H4 (cell line): ENCODE measurements around the gene SHQ1. TPM values are rescaled to one million over a fixed set of nuclear protein-coding genes. Genes with fewer than 3 reads are reported as not detected.
"Not testable (repeated sequence)": the region's sequence is repeated elsewhere in the genome, so short reads cannot be mapped to it uniquely, and the experiment has no call there.

Source experiments
- DNase-seq: peaks from one replicate; pipeline ENCODE4 v3.0.0-alpha.2; 2015; ENCODE audit warnings: low spot score
- total RNA-seq: library from RNA; depleted of rRNA; stranded (reverse); fragments of >200 nt; shearing (Covaris generic); gene quantifications from 2 replicates; pipeline ENCODE4 v1.2.3, GENCODE V29; 2014

SHQ1 gene
- total RNA-seq, 1 experiment from 2014 or later, result 19.5 TPM

DNA sequence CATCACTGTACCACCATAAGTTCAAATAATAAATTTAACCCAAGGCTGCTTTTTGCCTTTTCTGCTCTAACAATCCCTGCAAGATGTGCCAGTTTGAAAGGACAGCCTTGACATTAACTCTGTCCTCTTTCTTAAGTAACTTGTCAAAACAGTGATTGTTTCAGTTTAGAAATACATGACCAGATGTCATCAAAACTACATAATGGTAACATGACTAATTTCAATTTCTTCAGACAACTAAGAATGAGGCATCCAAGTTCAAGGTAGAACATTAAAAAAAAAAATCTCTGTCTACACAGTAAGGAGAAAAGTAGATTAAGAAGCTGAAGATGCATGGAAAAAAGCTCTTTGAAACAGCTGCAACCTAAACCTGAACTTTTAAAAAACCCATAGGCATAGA, 47.4 kb downstream of the SHQ1 start:
- no peak for DNase-seq

DNA sequence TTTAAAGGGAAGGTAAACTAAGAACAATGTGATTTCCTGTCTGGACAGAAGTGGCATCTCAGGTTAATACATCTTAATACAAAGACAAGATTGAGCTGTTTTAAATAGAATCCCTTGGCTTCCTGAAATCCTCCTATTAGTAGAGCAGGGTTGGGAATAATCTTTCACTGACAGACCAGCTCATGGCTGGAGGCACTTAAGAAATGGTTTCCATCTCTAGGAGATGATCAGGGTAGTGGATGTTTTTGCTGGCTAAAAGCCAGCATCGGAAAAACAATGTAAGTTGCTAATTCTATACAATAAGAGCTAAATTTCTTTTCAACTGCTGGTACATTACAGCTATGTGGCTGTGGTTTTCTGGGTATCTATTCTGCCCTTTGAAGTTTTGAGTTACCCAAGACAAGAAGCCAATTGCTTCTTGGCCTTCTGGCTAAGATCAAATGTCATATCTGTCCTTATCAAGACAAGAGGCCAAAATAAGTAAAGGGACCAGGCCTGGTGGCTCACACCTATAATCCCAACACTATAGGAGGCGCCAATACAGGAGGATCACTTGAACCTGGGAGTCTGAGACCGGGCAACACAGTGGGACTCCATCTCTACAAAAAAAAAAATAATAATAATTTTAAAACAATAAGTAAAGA, 49.6 kb downstream of the SHQ1 start:
- no peak for DNase-seq

DNA sequence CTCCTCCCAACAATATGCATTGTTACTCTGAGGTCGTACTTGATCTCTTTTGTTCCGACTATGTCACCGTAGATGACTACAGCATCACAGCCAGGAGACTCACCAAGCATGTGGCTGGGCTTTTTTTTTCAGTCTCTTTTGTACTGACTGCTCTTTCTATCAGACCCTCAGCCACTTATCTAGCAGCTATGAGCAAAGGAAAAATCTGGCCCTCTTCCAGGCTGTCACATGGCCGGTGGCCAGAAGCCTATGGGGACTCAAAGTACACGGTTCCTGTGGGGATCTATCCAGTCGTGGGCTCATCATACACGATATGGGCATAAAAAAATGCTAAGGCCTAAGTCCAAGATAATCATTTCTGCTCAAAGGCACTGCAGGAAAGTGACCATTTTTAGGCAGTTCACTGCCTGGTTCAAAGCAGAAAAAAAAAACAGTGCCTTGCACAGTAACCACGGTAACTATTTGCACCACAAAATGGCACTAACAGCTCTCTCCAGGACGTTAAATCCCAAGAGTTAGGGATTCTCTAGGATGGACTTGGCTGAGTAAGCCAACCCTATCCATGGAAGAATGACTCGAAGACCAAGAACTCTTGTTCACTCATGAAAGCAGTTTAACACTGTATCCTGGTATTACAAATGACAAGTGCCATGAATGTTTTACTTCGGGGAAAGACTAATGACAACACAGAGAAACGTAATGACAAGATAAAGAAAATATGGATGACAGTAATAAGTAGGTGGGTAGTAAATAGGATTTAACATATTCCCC, 50.3 kb downstream of the SHQ1 start:
- no peak for DNase-seq

DNA sequence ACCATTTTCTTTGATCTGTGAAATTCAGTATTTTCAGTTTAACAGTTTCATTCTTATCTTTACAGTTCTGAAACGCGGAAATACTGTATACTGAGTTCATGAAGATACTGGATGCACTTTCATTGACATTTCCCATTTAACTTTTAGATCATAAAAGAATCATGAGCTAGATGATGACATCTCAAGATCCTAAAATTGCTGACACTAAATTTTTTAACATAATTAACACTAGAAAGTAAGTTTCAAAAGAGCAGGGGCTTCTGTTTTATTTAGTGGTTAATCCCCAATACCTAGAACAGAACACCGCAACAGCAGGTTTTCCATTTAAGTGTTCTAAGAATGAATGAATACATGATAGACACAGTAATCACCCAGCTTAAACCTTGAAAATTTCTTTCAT, 54.2 kb downstream of the SHQ1 start:
- DNase-seq, result no peak

DNA sequence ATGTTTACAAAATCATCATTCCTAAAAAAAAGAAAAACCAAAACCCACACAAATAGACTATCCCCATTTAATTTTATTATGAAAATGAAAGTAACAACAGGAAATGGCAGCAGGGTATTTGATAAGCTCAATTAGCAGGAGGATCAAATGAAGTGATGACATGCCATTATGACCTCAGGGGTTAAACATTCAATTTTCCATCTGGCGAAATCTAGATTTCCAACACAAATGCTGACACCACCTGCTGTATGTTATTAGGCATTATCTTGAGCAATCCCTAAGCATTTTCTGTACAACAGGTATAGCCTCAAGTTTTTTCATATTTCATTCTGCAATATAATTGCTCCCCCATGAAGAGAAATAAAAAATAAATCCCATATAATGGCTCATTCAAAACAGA, 57.1 kb downstream of the SHQ1 start:
- no peak for DNase-seq

DNA sequence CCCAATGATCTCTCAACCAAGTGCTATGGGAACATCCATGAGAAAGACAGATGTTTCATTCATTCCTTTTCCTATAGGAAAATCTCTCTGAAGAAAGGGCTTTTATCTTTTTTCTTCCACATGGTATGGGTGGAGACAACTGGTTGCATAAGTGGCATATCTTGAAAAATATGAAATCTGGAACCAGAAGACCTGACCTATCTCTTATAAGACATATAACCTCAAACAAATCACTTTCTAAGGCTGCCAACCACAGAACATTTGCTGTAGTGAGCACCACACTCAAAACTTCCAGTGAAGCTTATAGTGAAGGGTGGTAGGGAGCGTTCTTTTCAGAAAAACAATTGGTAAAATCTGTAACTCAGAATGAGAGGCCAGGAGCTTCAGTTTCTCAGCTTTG, 58.5 kb downstream of the SHQ1 start:
- DNase-seq, result no peak

DNA sequence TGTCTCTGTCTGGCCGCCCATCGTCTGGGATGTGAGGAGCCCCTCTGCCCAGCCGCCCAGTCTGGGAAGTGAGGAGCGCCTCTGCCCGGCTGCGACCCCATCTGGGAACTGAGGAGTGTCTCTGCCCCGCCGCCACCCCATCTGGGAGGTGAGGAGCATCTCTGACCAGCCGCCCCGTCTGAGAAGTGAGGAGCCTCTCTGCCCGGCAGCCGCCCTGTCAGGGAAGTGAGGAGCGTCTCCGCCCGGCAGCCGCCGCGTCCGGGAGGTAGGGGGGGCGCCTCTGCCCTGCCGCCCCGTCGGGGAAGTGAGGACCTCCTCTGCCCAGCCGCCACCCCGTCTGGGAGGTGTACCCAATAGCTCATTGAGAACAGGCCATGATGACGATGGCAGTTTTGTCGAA, 60.0 kb downstream of the SHQ1 start:
- DNase-seq, result not testable (repeated sequence)

DNA sequence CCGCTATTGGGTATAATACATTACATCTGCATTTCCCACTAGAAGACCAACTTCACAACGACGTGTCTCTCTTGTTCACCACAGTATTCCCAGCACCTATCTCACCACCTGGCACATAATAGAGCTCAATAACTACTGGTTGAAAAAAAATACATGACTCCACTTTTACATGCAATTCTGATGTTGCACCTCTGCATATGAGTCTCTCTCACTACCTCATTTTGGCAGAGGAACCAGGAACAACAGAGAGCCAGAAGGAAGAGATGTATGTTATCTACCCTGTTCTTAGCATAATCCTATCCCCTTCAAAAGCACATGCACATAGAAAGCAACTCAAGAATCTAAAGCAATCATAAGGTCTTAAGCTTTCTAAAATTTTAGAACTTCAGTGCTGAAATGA, 61.6 kb downstream of the SHQ1 start:
- DNase-seq, result no peak

DNA sequence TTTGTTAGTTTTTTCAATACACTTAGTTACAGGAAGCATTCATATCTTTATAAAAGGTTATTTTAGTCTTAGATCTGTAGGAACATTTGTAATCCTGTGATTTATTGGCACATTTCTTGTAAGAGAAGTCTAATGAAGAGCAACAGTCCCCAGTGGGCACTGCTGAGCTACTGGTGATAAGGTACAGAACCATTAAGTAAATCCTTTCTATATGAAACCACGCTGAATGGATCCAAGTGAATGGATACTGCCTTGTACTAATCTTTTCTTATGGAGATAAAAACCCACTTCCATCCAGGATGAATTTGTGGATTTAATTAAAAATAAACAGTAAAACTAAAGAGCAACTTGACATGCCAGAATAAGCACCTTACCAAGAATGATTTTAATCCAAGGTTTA, 64.0 kb downstream of the SHQ1 start:
- no peak for DNase-seq

DNA sequence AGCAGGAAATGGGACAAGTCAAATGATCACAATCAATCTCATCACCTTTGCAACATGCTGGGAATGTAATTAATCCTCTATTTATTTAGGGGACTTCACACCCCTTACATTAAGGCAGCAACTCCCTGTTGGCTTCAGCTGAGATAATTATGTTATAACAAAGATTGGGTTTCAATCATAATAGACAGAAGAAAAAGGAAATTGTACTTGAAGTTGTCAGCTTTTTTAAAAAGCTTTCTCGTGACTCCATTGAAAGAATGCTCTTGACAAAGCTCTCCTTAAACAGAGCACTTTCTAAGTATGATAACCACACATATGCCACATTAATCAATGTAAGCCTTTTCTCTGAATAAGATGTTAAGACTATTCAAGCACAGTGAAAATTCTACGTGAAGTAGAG, 65.7 kb downstream of the SHQ1 start:
- no peak for DNase-seq

DNA sequence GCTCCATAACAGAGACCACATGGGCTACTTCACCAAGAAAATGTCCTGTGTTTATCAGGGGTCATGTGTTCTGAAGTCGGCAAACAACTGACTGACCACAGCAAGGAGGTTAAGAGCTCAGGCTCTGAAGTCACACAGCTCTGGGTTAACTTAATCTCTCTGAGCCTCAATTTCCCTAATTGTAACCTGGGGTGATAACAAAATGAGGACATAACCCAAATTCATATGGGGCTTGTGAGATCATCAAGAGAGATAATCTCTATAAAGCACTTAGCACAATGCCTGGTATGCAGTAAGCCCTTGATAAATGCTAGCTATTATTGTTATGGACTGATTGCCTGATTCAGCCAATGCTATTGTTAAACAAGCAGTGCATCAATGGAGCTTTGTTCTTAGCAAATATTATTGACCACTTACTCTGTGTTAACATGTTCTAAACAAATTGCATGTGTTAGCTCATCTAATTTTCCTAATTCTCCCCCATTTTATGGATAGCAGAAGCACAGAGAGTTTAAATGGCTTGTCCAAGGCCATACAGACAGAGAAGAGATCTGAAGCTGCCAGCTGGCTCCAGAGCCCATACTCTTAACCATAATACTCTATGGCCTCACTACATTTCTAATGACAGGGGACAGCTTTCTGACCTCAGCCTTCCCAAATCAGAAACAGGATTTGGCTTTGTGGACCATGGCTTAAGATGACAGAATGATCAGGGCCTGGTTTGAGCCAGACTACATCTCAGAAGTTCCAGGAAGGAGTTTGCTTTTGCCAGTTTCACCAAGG, 78.3 kb downstream of the SHQ1 start:
- DNase-seq, result no peak

DNA sequence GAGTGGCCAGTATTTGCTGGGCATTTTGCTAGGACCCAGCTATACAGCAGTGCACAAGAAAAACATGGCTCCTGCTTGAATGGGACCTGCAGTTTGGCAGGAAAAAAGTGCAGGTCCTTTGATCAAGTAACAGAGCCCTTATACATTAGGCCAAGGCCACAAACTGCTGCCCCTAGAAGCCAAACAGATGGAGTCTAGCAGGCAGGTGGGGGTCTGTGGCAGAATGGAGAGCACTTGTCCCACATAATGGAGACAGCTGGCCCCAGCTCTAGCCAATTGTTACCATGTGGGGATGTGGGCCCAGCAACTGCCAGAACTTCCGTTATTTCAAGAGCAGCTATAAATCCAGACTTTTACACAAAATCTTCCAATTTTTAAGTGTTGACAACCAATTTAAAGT, 79.3 kb downstream of the SHQ1 start:
- DNase-seq, result no peak

DNA sequence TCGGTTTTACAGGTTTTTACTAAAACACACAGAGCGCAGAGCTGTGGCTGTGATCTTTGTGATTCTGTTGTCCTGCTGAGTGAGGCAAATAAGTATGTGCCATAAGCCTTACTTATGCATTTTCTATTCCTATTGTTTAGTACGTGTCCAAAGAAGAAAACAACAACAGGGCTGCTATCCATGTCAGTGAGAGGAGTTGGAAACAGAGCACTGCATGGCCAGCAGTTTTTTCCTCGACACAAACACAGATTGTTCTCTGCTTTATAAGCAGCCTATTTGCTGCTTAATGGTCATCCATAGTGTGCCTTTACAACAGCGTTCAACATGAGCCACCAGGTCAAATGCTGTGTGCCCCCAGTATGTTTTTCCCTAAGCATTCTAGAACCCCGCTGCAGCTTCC, 79.8 kb downstream of the SHQ1 start:
- no peak for DNase-seq

DNA sequence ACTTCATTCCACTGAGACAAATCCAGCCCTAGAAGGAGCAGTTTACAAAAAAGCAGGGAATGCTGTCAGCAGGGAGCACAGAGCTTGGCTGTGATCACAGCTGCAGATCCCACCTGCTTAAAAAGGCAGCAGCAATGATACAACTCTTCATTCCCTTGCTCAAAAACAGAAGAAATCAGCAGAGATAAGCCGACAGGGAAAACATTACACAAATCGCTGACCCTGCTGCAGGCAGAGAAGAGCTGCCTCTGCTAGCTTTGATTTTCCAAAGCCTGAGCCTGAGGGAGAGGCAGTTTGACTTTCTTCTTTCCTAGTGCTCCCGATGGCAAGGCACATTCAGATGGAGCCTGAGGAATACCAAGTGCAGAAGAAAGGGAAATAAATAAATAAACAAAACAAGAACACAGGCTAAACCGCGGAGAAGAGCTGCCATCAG, 80.2 kb downstream of the SHQ1 start:
- no peak for DNase-seq

DNA sequence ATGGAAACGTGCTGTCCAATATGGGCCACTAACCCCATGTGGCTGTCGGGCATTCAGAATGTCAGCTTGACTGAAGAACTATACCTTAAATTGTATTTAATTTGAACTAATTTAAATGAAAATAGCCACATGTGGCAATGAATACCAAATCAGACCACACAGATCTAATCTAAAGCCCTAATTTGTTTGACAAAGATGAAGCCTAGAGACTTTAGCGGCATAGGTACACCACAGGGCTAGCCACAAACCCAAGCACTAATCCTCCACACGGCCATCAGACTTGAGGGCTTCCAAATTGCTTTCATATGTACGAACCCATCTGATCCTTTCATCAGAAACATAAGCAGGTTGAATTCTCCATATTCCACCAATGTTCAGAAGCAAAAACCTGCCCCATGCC, 81.4 kb downstream of the SHQ1 start:
- DNase-seq, result no peak

DNA sequence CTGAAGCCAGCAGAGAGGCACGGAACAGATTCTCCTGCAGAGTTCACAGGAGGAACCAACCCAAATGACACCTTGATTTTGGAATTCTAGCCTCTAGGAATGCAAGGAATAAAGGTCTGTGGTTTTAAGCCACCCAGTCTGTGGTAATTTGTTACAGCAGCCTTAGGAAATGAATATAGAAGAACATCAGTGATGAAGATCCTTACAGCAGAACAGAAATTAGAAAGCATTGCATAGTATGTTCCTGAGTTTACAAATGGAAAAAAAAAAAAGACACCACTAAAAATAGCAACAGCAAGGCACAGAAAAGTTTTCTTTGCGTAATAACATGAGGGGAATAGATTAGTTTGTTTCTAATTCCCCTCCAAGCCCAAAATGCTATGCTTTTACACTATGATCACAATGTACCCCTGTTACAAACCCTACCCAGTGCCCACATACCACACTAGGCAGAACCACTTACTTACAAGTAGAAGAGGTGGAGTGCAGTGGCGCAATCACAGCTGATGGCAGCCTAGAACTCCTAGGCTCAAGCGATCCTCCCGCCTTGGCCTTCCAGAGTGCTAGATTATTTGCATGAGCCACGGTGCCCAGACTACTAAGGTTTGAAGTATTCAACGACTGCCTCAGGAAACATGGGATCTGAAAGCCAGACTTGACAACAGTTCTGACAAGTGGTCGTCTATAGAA, 84.3 kb downstream of the SHQ1 start:
- no peak for DNase-seq

DNA sequence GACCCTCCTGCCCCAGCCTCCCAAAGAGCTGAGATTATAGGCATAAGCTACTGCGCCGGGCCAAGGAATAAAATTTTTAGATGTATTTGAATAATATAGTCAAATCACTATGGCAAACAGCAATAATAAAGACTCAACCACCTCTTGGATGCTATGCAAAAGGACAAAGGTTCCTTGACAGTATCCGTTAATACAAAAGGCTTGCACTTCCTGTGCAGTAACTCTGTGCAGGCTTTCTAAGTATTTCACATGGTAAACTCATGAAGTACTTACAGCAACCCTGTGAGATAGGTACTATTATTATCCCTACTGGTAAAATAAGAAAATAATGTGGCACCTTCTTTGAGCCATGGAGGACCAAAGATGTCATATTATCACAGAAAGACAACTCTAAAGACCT, 86.8 kb downstream of the SHQ1 start:
- DNase-seq, result no peak

DNA sequence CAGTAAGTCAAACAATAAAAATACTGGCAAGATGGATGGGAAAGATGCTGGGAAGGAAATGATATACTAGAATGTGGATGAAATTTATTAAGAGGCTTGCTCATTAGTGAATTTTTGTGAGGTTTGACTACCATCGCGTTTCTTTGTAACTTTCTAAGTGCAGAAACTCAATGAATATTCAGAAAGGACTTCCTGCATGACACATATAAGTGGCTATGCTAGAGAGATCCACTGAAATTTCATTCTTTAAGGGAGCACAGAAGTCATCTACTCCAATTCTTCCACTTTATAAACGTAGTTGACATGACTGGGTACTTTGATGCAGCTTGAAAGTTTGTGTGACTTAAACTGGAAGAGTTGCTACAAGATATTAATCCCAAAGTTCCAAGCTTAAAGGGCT, 88.0 kb downstream of the SHQ1 start:
- no peak for DNase-seq

DNA sequence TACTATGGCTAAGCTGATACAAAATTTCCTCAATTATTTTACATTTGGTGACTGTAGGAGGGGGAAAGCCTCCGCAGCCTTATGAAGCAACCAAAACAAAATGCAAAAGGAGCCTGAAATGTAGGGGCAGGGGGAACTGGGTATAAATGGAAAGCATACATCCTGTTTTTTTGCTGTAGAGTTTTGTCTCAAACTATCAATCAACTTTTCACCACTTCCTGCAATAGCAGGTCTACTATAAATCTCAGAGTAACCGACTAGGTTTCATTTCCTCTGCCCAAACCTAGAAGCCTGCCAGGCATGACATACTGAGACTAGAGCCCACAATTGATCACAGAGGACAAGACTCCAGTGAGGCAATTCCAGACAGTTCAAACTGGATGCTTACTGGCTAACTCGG, 91.3 kb downstream of the SHQ1 start:
- no peak for DNase-seq

DNA sequence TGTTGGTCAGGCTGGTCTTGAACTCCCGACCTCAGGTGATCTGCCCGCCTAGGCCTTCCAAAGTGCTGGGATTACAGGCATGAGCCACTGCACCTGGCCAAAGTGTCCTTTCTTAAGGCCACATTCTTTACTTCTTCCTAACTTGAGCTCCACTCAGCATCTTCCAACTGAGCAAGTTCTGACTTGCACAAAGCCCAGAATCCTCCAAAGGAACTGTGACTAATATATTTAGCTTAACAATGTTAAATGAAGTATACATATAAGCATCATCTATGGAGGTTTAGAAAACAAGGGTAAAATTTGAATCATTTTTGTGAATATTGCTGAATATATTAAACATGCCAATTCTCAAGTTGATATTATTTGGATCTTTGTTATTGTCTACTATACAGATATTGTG, 93.7 kb downstream of the SHQ1 start:
- DNase-seq, result no peak

DNA sequence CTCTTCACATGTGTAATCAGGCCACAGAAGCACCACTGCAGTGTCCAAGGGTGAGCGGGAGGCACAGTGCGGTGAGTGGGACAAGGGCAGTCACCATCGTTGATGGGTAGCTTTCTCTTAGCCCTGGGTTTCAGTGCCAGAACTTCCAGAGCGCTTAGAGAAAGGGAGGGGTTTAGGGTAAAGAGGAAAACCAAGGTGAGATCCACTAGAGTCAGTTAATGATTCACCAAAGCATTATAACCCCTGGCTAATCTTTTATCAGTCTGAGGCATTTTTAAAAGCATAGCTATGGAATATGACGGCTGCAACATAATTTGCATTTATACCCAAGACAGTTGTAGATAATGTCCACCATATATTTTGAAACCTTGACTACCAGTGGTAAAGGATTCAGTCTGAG, 94.8 kb downstream of the SHQ1 start:
- no peak for DNase-seq

DNA sequence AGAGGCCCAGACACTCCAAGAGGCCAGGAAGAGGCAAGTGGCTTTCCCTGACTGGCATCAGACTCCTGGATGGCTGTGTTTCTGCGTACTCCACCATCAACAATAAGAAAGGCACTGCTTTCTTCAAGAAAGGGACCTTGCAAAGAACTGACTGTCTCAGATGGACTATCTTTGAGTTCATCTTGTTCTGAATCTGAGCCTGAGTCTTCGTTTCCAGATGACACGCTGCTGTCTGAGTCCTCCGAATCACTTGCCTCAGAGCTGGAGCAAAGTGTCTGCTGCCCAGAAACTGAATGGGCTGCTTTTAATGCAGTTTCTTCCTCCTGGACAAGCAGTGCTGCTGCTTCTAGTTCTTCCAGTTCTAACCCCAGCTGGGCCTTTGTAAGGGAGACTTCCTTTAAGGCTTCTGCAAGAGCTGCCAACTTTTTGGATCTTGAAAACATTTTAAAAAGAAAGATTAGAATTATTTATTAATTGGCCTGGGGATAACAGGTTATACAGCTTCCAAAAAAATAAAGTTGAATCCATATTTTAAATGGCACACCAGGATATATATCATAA, 97.8 kb downstream of the SHQ1 start:
- no peak for DNase-seq
